Thoracic aorta (tissue), 2 donors: Measurements from ENCODE around the gene ADCY2. TPM values are rescaled to one million over a fixed set of nuclear protein-coding genes. Genes with fewer than 3 reads are reported as not detected.
A peak's percentile ranks its signal among the peaks of the same experiment; 100 is the strongest.

Experiments
- ATAC-seq: fragments of 150-250 bp; one replicate; pipeline ENCODE4 v1.8.0; 2017; ENCODE audit warnings: low read depth; ENCODE audit not compliant: insufficient number of reproducible peaks, low FRiP score
- DNase-seq: peaks from one replicate; pipeline ENCODE4 v3.0.0-alpha.2; 2020; ENCODE audit warnings: low spot score
- H3K27ac ChIP-seq, 2 donors: fragments of 200-600 bp; sonication (generic); 1 replicate in 1 of 2; 2 replicates in 1 of 2; pipeline ENCODE4 v1.5.1; 2016; ENCODE audit warnings: mild to moderate bottlenecking in 2 of 2, moderate library complexity in 2 of 2
- H3K27me3 ChIP-seq: fragments of 200-600 bp; sonication (generic); replicated peaks from 2 replicates; pipeline ENCODE4 v1.6.0; 2016; ENCODE audit warnings: mild to moderate bottlenecking; ENCODE audit not compliant: insufficient read depth
- H3K36me3 ChIP-seq: fragments of 200-600 bp; sonication (generic); one replicate; pipeline ENCODE4 v1.5.1; 2016
- H3K4me1 ChIP-seq, 2 donors: fragments of 200-600 bp; sonication (generic); 1 replicate in 1 of 2; 2 replicates in 1 of 2; pipeline versions ENCODE4 v1.5.1 to v1.6.0; 2016; ENCODE audit warnings: low read depth in 2 of 2, mild to moderate bottlenecking in 1 of 2; ENCODE audit not compliant: control insufficient read depth in 1 of 2
- H3K4me3 ChIP-seq: fragments of 200-600 bp; sonication (generic); 2 replicates; pipeline ENCODE4 v1.5.1; 2016; ENCODE audit warnings: mild to moderate bottlenecking
- H3K9me3 ChIP-seq: fragments of 200-600 bp; sonication (generic); 2 replicates; pipeline ENCODE4 v1.5.1; 2016
- total RNA-seq, 2 donors: library from RNA; depleted of rRNA; stranded (reverse); fragments of >200 nt; gene quantifications; one replicate each; pipeline versions ENCODE4 v1.1.0 to v1.2.3, GENCODE V29; 2016
- TF ChIP-seq, protein P1 (sequence below): fragments of 200-600 bp; sonication (generic); IDR thresholded peaks from one replicate; pipeline ENCODE4 v1.5.1; 2019; ENCODE audit warnings: antibody characterized with exemption

ADCY2 gene
- total RNA-seq, 2 donors from 2014 or later: 5.0 to 14.8 TPM

DNA sequence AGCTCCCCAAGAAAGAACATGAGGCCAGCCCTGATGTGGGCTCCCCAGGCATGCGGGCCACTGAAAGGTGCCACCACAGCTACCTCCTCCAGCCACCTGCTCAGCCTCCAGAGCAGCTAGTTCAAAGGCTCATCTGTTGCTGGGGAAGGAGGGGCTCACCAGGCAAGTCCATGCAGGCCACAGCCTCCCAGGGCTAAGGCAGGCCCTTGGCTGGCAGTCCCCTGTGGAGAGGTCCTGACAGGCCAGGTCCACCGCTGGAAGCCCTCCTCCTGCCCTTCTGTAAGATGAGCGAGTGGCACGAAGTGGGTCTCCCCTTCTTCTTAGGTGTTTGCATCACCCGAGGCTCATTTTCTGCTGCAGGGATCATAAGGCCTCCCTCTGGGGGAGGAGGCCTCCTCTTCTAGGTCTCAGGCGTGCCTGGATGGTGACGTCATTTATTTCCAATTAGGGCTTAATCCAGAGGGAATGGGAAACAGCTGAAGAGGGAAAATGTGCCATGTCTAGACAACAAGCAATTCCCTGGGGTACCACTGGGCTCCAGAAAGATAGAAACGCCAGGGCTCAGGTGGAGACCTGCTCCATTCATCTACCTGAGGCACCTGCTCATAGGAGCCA, 363.4 kb downstream of the ADCY2 start:
- H3K9me3 ChIP-seq: no peaks in the 10 kb centered on the region
- H3K4me3 ChIP-seq: no peak overlapping the region
- no peak for ATAC-seq
- peak overlapping the region; percentile 24 to 47 for H3K27ac ChIP-seq
- no peaks in the 10 kb centered on the region for H3K36me3 ChIP-seq
- no peak for DNase-seq
- H3K4me1 ChIP-seq: peaks cover 4 to 24% of the 10 kb centered on the region in 2 donors
- H3K27me3 ChIP-seq: no peaks in the 10 kb centered on the region
- TF ChIP-seq, protein P1, sequence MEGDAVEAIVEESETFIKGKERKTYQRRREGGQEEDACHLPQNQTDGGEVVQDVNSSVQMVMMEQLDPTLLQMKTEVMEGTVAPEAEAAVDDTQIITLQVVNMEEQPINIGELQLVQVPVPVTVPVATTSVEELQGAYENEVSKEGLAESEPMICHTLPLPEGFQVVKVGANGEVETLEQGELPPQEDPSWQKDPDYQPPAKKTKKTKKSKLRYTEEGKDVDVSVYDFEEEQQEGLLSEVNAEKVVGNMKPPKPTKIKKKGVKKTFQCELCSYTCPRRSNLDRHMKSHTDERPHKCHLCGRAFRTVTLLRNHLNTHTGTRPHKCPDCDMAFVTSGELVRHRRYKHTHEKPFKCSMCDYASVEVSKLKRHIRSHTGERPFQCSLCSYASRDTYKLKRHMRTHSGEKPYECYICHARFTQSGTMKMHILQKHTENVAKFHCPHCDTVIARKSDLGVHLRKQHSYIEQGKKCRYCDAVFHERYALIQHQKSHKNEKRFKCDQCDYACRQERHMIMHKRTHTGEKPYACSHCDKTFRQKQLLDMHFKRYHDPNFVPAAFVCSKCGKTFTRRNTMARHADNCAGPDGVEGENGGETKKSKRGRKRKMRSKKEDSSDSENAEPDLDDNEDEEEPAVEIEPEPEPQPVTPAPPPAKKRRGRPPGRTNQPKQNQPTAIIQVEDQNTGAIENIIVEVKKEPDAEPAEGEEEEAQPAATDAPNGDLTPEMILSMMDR: no peak

DNA sequence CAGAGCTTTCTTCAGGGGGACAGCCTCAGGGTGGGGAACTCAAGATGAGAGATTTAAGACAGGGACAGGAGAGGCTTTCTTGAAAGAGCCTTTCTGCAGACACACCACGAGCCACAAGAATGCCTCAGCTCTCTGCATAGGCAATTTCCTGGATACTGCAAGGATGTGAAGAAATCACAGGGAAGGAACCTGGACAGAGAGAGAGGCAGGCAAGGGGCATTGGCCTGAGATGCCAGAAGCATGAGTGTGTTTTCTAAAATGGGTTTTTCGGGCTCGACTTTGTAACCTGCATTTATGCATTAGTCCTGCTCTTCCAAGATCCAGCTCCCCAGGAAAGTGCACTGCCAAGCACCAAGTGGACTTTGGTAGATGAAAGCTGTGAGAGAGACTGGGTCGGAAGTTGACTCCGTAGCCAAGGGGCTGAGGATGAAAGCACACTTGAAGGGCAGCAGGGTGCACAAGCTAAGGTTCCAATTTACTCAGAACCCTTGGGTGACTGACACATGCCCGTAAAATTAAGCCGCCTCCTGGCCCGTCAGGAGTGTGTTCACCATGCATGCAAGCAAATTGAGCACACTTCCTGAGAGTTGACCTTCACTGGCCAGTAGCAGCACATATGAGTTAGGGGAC, 364.1 kb downstream of the ADCY2 start:
- Histone ChIP-seq H3K27me3 (no peaks in the 10 kb centered on the region), H3K4me1 (peaks cover 4 to 31% of the 10 kb centered on the region in 2 donors), H3K4me3 (no peak overlapping the region), H3K36me3 (no peaks in the 10 kb centered on the region), H3K9me3 (no peaks in the 10 kb centered on the region), H3K27ac (peak overlapping the region; percentile 24 to 47)
- ATAC-seq (peak; percentile 12), DNase-seq (no peak)
- TF ChIP-seq, protein P1: no peak

DNA sequence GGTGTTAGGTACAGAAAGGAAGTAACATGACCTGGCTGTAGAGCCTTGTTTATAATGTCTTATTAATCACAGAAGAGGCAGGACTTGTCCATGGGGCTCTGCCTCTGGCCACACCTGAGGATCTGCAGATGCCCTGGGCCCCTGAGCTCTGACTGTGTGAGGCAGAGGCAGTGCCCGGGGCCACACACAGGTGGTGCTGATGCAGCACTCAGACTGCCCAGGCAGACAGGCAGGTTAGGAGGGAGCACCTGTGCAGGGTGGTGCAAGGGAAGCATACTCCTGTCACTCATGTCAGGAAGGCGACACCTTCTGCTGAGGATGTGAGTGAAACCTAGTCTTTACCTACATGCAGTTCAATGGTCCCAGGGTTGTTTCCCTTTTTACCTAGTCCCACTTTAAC, 366.3 kb downstream of the ADCY2 start:
- Histone ChIP-seq H3K27ac (no peak overlapping the region), H3K9me3 (no peaks in the 10 kb centered on the region), H3K4me1 (peaks cover 7 to 38% of the 10 kb centered on the region in 2 donors), H3K27me3 (no peaks in the 10 kb centered on the region), H3K36me3 (no peaks in the 10 kb centered on the region), H3K4me3 (no peak overlapping the region)
- ATAC-seq: no peak
- TF ChIP-seq, protein P1: no peak
- DNase-seq: no peak

DNA sequence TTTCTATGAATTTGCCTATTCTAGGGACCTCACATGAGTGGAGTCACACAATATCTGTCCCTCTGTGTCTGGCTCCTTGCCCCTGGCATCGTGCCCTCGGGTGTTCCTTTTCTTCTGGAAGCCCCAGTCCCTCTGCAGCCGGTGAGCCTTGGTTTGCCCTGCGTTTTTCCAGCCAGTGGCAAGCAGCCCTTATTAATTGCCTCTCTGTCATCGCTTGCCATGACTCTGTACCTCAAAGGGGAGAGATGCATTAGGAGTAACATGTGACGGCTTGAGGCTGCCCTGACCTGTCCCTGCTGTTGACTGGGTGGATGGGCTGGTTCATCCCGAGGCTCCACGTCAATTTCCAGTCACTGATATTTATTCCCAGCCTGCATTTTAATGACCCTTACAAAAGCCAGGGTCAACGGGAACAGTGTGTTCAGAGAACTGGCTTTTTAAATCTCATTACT, 367.7 kb downstream of the ADCY2 start:
- Histone ChIP-seq H3K27ac (peak overlapping the region; percentile 70 to 72), H3K9me3 (no peaks in the 10 kb centered on the region), H3K27me3 (no peaks in the 10 kb centered on the region), H3K4me3 (no peak overlapping the region), H3K4me1 (peaks cover 7 to 39% of the 10 kb centered on the region in 2 donors), H3K36me3 (no peaks in the 10 kb centered on the region)
- DNase-seq (no peak), ATAC-seq (peak; percentile 60)
- TF ChIP-seq, protein P1: no peak

DNA sequence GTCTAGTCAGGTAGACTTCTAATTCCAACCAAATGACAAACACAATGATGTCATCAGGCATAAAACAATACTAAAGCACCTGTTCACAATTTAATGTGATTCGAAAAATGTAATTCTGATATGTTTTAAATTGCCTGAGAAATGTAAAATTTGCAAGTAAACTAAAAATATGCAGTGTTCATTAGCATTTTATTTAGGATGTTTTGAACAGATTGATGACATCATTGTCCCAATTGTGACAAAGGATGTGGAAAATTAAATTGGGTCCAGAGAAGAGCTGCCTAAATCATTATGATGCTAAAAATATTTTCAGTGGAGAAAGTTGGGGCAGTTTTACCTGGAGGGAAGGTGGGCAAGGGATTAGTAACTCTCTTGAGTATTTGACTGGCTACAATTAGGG, 368.5 kb downstream of the ADCY2 start:
- TF ChIP-seq, protein P1: no peak
- Histone ChIP-seq H3K9me3 (no peaks in the 10 kb centered on the region), H3K4me3 (no peak overlapping the region), H3K27me3 (no peaks in the 10 kb centered on the region), H3K4me1 (peaks cover 8 to 39% of the 10 kb centered on the region in 2 donors), H3K27ac (peak overlapping the region; percentile 70 to 72), H3K36me3 (no peaks in the 10 kb centered on the region)
- no peak for DNase-seq
- ATAC-seq: no peak
